ENCODE results near the gene MAEL.

The MAEL gene

DNA sequence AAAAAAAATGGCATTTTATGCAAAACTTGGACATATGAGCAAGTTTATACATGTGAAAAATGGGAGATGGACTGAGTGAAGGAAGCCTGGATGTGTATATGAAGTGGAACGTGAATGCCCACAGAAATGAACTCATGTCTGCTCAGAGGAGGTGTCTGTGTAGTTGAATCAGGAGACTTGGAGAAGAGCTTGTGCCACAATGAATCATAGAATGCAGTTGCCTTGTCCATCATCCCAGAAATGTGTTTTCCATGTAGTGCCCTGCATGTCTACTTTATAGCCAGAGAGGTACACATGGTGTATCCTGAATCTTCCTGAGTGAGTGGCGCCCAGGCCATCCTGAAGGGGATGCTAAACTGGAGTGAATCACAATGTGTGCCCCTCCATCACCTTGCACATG is 11.1 kb upstream of the MAEL start:
- TF ChIP-seq, protein P1, sequence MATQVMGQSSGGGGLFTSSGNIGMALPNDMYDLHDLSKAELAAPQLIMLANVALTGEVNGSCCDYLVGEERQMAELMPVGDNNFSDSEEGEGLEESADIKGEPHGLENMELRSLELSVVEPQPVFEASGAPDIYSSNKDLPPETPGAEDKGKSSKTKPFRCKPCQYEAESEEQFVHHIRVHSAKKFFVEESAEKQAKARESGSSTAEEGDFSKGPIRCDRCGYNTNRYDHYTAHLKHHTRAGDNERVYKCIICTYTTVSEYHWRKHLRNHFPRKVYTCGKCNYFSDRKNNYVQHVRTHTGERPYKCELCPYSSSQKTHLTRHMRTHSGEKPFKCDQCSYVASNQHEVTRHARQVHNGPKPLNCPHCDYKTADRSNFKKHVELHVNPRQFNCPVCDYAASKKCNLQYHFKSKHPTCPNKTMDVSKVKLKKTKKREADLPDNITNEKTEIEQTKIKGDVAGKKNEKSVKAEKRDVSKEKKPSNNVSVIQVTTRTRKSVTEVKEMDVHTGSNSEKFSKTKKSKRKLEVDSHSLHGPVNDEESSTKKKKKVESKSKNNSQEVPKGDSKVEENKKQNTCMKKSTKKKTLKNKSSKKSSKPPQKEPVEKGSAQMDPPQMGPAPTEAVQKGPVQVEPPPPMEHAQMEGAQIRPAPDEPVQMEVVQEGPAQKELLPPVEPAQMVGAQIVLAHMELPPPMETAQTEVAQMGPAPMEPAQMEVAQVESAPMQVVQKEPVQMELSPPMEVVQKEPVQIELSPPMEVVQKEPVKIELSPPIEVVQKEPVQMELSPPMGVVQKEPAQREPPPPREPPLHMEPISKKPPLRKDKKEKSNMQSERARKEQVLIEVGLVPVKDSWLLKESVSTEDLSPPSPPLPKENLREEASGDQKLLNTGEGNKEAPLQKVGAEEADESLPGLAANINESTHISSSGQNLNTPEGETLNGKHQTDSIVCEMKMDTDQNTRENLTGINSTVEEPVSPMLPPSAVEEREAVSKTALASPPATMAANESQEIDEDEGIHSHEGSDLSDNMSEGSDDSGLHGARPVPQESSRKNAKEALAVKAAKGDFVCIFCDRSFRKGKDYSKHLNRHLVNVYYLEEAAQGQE (IDR thresholded peaks at IDR 0.05; ENCODE audit: insufficient read depth in 1 of 2, low read depth in 2 of 2, low read length in 2 of 2) = no peak
- no peak for TF ChIP-seq FOXP2 (optimal IDR thresholded peaks at IDR 0.05; ENCODE audit: borderline replicate concordance, extremely low read depth, extremely low read length, insufficient read depth)
- TF ChIP-seq TAF1 (IDR thresholded peaks at IDR 0.05; ENCODE audit: borderline replicate concordance, insufficient read depth, low read length) = no peak
- no peak for TF ChIP-seq SIN3A (IDR thresholded peaks at IDR 0.05; ENCODE audit: borderline replicate concordance, insufficient read depth, low read length)
- TF ChIP-seq POLR2AphosphoS5 (IDR thresholded peaks at IDR 0.05; ENCODE audit: low read depth, low read length) = no peak

DNA sequence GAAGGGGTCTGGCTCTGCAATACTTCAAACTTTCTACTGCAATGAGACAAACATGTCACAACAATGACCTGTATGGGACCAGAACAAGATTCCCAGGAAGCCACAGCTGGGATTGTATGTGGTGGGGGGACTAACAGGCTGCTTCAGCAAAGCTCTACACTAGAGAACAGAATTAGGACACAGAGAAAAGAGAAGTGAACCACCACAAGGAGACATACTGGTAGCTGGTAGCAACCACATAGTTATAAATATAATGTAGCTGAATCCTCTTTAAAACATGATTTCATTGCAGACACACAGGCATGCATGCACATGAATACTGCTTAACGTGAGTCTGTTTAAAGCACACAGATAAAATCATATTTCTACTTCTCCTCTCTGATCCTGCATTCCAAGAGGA is 10.3 kb upstream of the MAEL start:
- TF ChIP-seq POLR2AphosphoS5 (IDR thresholded peaks at IDR 0.05; ENCODE audit: low read depth, low read length) (no peak), SIN3A (IDR thresholded peaks at IDR 0.05; ENCODE audit: borderline replicate concordance, insufficient read depth, low read length) (no peak), FOXP2 (optimal IDR thresholded peaks at IDR 0.05; ENCODE audit: borderline replicate concordance, extremely low read depth, extremely low read length, insufficient read depth) (no peak), TAF1 (IDR thresholded peaks at IDR 0.05; ENCODE audit: borderline replicate concordance, insufficient read depth, low read length) (no peak)
- TF ChIP-seq, protein P1 (IDR thresholded peaks at IDR 0.05; ENCODE audit: insufficient read depth in 1 of 2, low read depth in 2 of 2, low read length in 2 of 2) = no peak

DNA sequence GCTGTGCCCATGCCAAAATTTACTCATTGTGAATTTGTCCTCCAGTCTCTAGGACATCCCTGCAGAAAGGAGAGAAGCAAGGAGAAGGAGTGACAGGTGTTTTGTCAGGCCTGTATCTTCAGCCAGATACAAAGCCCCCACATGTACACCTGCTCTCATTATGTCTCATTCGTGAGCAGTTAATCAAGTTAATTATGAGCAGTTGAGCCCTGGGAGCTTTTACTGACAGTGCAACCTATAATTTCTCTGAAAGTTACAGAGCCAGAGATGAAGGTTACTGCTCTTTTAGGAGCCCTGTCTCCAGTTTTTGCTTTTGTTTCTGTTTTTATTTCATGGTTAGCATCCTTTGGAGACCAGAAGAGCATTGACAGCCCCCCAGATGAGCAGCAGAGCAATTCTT is 8.7 kb upstream of the MAEL start:
- TF ChIP-seq TAF1 (IDR thresholded peaks at IDR 0.05; ENCODE audit: borderline replicate concordance, insufficient read depth, low read length) = no peak
- no peak for TF ChIP-seq POLR2AphosphoS5 (IDR thresholded peaks at IDR 0.05; ENCODE audit: low read depth, low read length)
- TF ChIP-seq FOXP2 (optimal IDR thresholded peaks at IDR 0.05; ENCODE audit: borderline replicate concordance, extremely low read depth, extremely low read length, insufficient read depth) = no peak
- TF ChIP-seq, protein P1 (IDR thresholded peaks at IDR 0.05; ENCODE audit: insufficient read depth in 1 of 2, low read depth in 2 of 2, low read length in 2 of 2) = no peak
- no peak for TF ChIP-seq SIN3A (IDR thresholded peaks at IDR 0.05; ENCODE audit: borderline replicate concordance, insufficient read depth, low read length)

DNA sequence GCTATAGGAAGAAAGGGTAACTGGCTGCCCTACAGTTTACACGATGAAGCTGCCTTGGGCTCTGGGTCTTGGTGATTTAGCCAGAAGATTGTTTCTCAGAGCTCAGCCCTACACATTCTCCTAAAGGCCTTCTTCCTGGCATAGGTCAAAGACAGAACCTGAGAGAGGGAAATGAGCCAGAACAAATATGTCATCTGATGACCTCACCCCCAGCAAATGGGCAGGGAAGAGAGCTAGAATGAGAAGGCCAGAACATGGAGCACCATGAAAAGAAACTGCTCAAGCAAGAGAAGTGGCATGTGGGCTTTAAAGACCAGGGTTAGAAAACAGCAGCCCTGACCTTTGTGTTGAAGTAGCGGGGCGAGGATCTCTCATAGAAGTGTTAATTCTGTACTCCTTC is 8.3 kb upstream of the MAEL start:
- TF ChIP-seq SIN3A (IDR thresholded peaks at IDR 0.05; ENCODE audit: borderline replicate concordance, insufficient read depth, low read length) (no peak), FOXP2 (optimal IDR thresholded peaks at IDR 0.05; ENCODE audit: borderline replicate concordance, extremely low read depth, extremely low read length, insufficient read depth) (no peak), TAF1 (IDR thresholded peaks at IDR 0.05; ENCODE audit: borderline replicate concordance, insufficient read depth, low read length) (no peak), POLR2AphosphoS5 (IDR thresholded peaks at IDR 0.05; ENCODE audit: low read depth, low read length) (no peak)
- TF ChIP-seq, protein P1 (IDR thresholded peaks at IDR 0.05; ENCODE audit: insufficient read depth in 1 of 2, low read depth in 2 of 2, low read length in 2 of 2) = no peak

DNA sequence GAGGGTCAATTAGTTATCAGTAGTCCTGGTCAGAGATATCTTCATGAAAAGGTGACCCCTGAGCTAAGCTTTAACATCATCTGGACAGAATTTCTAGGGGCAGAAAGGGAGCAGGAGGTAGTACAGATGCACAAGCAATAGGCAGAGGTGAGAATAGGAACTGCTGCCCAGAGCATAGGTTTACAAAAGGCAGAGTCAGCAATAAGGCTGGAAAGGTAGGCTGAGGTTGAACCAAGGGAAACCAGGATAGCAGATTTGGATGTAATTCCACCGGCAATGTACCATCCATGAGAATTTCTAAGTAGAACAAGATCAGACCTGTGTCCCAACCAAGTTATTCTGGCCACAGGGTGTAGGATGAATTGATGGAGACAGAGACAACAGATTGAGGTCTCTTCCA is 7.5 kb upstream of the MAEL start:
- no peak for TF ChIP-seq FOXP2 (optimal IDR thresholded peaks at IDR 0.05; ENCODE audit: borderline replicate concordance, extremely low read depth, extremely low read length, insufficient read depth)

Data from PFSK-1 (cell line).